PFSK-1 (cell line): ENCODE results near the gene RBM34.

Source experiments
- FOXP2 ChIP-seq: optimal IDR thresholded peaks from 2 replicates; pipeline ENCODE3; 2011; ENCODE audit warnings: borderline replicate concordance, control low read depth, inconsistent platforms; ENCODE audit not compliant: insufficient read depth; ENCODE audit errors: extremely low read length, extremely low read depth
- POLR2AphosphoS5 ChIP-seq: IDR thresholded peaks from 2 replicates; pipeline ENCODE4 v1.6.1; 2012; ENCODE audit warnings: low read depth, mild to moderate bottlenecking, control low read depth, low read length, moderate library complexity
- REST ChIP-seq, 2 experiments: IDR thresholded peaks; 2 replicates each; pipeline versions ENCODE4 v1.6.1 to v1.8.0; 2011 to 2012; ENCODE audit warnings: low read depth in 2 of 2, low read length in 2 of 2, control low read depth in 1 of 2, inconsistent platforms in 1 of 2, mild to moderate bottlenecking in 1 of 2, moderate library complexity in 1 of 2; ENCODE audit not compliant: insufficient read depth in 1 of 2
- SIN3A ChIP-seq: IDR thresholded peaks from 2 replicates; pipeline ENCODE4 v1.6.1; 2012; ENCODE audit warnings: mild to moderate bottlenecking, low read length, moderate library complexity, borderline replicate concordance; ENCODE audit not compliant: insufficient read depth
- TAF1 ChIP-seq: IDR thresholded peaks from 2 replicates; pipeline ENCODE4 v1.6.1; 2012; ENCODE audit warnings: low read length, control low read depth, borderline replicate concordance; ENCODE audit not compliant: insufficient read depth

Gene RBM34

DNA sequence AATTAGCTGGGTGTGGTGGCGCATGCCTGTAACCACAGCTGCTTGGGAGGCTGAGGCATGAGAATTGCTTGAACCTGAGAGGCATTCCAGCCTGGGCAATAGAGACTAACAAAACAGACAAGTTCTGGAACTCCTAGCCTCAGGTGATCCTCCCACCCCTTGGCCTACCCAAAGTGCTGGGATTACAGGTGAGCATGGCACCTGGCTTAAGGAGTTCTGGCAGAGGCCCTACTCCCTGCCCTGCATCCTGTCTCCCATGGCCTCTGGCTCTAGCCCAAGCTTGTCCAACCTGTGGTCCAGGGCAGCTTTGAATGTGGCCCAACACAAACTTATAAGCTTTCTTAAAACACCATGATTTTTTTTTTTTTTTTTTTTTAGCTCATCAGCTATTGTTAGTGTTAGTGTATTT lies 52.9 kb downstream of the RBM34 start:
- TF ChIP-seq TAF1 (no peak), REST (IDR thresholded peaks at IDR 0.05; ENCODE audit: insufficient read depth in 1 of 2, low read depth in 2 of 2, low read length in 2 of 2) (no peak), POLR2AphosphoS5 (peak; percentile 42; the same call in 1 of the 2 replicates)

DNA sequence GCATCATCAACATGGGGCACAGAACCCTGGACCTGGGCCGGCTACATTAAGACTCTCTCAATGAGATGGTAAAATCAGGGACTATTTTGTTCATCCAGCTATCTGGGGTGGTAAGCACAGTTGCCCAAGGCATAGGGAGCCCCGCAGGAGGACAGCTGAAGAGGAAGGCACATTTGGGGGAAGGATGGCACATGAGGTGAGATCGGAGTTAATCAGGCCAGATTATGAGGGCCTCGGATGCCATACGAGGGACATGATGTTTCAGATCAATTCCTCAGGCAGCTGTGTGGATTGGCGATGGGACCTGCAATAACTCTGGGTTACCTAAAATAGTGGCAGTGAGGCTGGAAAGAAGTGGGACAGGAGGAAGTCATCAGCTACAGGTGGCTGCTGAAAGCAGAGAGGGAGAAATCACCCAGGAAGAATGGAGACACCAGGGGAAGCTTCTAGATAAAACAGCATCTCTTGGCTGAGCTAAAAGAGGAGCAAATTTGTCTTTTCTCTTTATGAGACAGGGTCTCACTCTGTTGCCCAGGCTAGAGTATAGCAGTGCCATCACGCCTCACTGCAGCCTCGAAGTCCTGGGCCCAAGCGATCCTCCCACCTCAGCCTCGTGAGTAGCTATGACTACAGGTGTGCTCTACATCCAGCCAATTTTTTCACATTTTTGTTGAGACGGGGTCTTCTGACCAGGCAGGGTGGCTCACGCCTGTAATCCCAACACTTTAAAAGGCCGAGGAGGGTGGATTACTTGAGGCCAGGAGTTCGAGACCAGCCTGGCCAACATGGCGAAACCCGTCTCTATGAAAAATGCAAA lies 53.5 kb downstream of the RBM34 start:
- TF ChIP-seq POLR2AphosphoS5 (peak; percentile 60), SIN3A (no peak)

DNA sequence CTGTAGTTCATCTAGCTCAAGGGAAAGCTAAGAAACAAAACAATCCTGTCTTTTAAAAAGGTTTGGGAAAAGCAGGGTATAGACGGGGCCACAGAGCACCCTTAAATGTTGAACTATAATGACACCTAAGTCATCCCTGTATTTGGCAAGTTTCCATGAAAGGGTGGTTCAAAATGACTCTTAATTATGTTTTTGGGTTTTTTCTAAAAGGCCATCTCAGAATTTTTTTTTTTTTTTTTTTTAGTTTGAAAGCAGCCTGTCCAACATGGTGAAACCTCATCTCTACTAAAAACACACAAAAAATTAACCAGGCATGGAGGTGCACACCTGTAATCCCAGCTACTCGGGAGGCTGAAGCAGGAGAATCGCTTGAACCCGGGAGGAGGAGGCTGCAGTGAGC lies 54.6 kb downstream of the RBM34 start:
- TF ChIP-seq POLR2AphosphoS5, result no peak; the same call in 1 of the 2 replicates
- no peak for TF ChIP-seq SIN3A
- TF ChIP-seq REST (IDR thresholded peaks at IDR 0.05; ENCODE audit: insufficient read depth in 1 of 2, low read depth in 2 of 2, low read length in 2 of 2), result no peak
- no peak for TF ChIP-seq FOXP2
- no peak for TF ChIP-seq TAF1

- TF ChIP-seq TAF1 (no peak), POLR2AphosphoS5 (0 out of 2 replicates have a peak, but pooled peaks have one; percentile 2)
These were observed 55.7 kb downstream of the RBM34 start for GRCh38 chr1:235105051-235106043.

- TF ChIP-seq SIN3A (no peak), REST (IDR thresholded peaks at IDR 0.05; ENCODE audit: insufficient read depth in 1 of 2, low read depth in 2 of 2, low read length in 2 of 2) (no peak), TAF1 (no peak), POLR2AphosphoS5 (no peak), FOXP2 (no peak)
These were observed 58.0 kb downstream of the RBM34 start for GRCh38 chr1:235102993-235103411.

- TF ChIP-seq POLR2AphosphoS5 (no peak), TAF1 (no peak), SIN3A (no peak), REST (IDR thresholded peaks at IDR 0.05; ENCODE audit: insufficient read depth in 1 of 2, low read depth in 2 of 2, low read length in 2 of 2) (no peak), FOXP2 (no peak)
These were observed 58.8 kb downstream of the RBM34 start for GRCh38 chr1:235102259-235102582.
